Neural crest cell (in vitro differentiated cells): ENCODE results near the gene PDILT. TPM values are rescaled to one million over a fixed set of nuclear protein-coding genes. Genes with fewer than 3 reads are reported as not detected.

ENCODE experiments used
- DNase-seq: peaks from one replicate; pipeline ENCODE4 v3.0.0; 2021; ENCODE audit warnings: low read depth, mixed read lengths, low spot score
- H3K27ac Mint-ChIP-seq: one replicate; pipeline ENCODE4 v1.8.0; 2021; ENCODE audit warnings: mild to moderate bottlenecking, mixed read lengths; ENCODE audit not compliant: unreplicated experiment
- H3K27me3 Mint-ChIP-seq: 2 replicates; pipeline ENCODE4 v1.8.0; 2021; ENCODE audit warnings: low read depth, mild to moderate bottlenecking, mixed read lengths
- H3K36me3 Mint-ChIP-seq: 2 replicates; pipeline ENCODE4 v1.8.0; 2021; ENCODE audit warnings: low read depth, mild to moderate bottlenecking, mixed read lengths
- H3K4me1 Mint-ChIP-seq: 2 replicates; pipeline ENCODE4 v1.8.0; 2021; ENCODE audit warnings: mixed read lengths
- H3K4me3 Mint-ChIP-seq: one replicate; pipeline ENCODE4 v1.8.0; 2021; ENCODE audit warnings: mild to moderate bottlenecking, mixed read lengths
- H3K9me3 Mint-ChIP-seq: 2 replicates; pipeline ENCODE4 v1.8.0; 2021; ENCODE audit warnings: mixed read lengths
- CTCF ChIP-seq: fragments of 200-600 bp; sonication (generic); conservative IDR thresholded peaks from 2 replicates; pipeline ENCODE4 v1.5.0; 2021; ENCODE audit warnings: antibody characterized with exemption, mild to moderate bottlenecking
- total RNA-seq: library from RNA; stranded (reverse); gene quantifications from 2 replicates; pipeline ENCODE4 v1.2.1, GENCODE V29; 2021

PDILT gene
- total RNA-seq, 1 donor from 2014 or later, result not detected

GRCh38 chr16:20396846-20397467 lies 7.6 kb downstream of the PDILT start:
- Mint-ChIP-seq H3K4me3 (no peak overlapping the region), H3K36me3 (no peaks in the 10 kb centered on the region), H3K27ac (peak overlapping the region; percentile 52), H3K9me3 (no peaks in the 10 kb centered on the region), H3K4me1 (peaks cover 23% of the 10 kb centered on the region), H3K27me3 (no peaks in the 10 kb centered on the region)
- DNase-seq, result no peak
- no peak for TF ChIP-seq CTCF

- DNase-seq, result no peak
- no peak overlapping the region for H3K4me3 Mint-ChIP-seq
- H3K4me1 Mint-ChIP-seq, result peaks cover 21% of the 10 kb centered on the region
- no peak for TF ChIP-seq CTCF
- H3K9me3 Mint-ChIP-seq, result no peaks in the 10 kb centered on the region
- no peak overlapping the region for H3K27ac Mint-ChIP-seq
- H3K36me3 Mint-ChIP-seq, result no peaks in the 10 kb centered on the region
- no peaks in the 10 kb centered on the region for H3K27me3 Mint-ChIP-seq
Measured at GRCh38 chr16:20395946-20396345, 8.6 kb downstream of the PDILT start.

- no peak for TF ChIP-seq CTCF
- no peak for DNase-seq
- Mint-ChIP-seq H3K27ac (no peak overlapping the region), H3K4me3 (no peak overlapping the region), H3K4me1 (peaks cover 21% of the 10 kb centered on the region), H3K27me3 (no peaks in the 10 kb centered on the region), H3K9me3 (no peaks in the 10 kb centered on the region), H3K36me3 (no peaks in the 10 kb centered on the region)
Measured at GRCh38 chr16:20393801-20394577, 10.5 kb downstream of the PDILT start.

DNA sequence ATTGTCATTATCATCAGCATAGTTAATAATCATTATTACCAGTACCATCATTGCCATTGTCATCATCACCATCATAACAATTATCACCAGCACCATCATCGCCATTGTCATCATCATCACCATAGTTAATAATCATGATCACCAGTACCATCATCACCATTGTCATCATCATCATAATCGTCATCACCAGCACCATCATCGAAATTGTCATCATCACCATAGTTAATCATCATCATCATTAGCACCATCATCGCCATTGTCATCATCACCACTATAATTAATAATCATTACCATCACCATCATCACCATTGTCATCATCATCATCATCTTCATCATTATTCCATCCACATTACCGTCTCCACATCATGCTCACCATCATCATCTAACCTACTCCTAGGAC lies 13.5 kb downstream of the PDILT start:
- no peak for TF ChIP-seq CTCF
- Mint-ChIP-seq H3K27ac (no peak overlapping the region), H3K4me3 (no peak overlapping the region), H3K27me3 (peaks cover 5% of the 10 kb centered on the region), H3K4me1 (peaks cover 33% of the 10 kb centered on the region), H3K9me3 (peaks cover 4% of the 10 kb centered on the region), H3K36me3 (peaks cover 3% of the 10 kb centered on the region)
- no peak for DNase-seq

GRCh38 chr16:20388854-20389253 lies 15.7 kb downstream of the PDILT start:
- Mint-ChIP-seq H3K36me3 (peaks cover 3% of the 10 kb centered on the region), H3K27ac (no peak overlapping the region), H3K9me3 (peaks cover 4% of the 10 kb centered on the region), H3K27me3 (peaks cover 5% of the 10 kb centered on the region), H3K4me1 (peaks cover 39% of the 10 kb centered on the region), H3K4me3 (no peak overlapping the region)
- DNase-seq, result no peak
- no peak for TF ChIP-seq CTCF
